NCI-H446 treated with DMSO at 0.1 percent for 48 hours (cell line): ENCODE data around the gene DYRK1B.
"Not testable (repeated sequence)": the region's sequence is repeated elsewhere in the genome, so short reads cannot be mapped to it uniquely, and the experiment has no call there.

Source experiments
- DNase-seq: peaks from one replicate; lab custom pipeline; 2025; lab: John Stamatoyannopoulos, UW

DYRK1B gene

GRCh38 chr19:39810424-39810823 lies 23.5 kb downstream of the DYRK1B start:
- DNase-seq: no peak

- DNase-seq: no peak
These were observed 24.6 kb downstream of the DYRK1B start for GRCh38 chr19:39809368-39809767.

- DNase-seq: not testable (repeated sequence)
These were observed 25.3 kb downstream of the DYRK1B start for GRCh38 chr19:39808688-39809087.

GRCh38 chr19:39807846-39808364 lies 26.1 kb downstream of the DYRK1B start:
- no peak for DNase-seq

GRCh38 chr19:39805104-39805503 lies 28.9 kb downstream of the DYRK1B start:
- DNase-seq: no peak

- no peak for DNase-seq
These were observed 31.0 kb downstream of the DYRK1B start for GRCh38 chr19:39802958-39803357.

GRCh38 chr19:39797083-39797482 lies 36.9 kb downstream of the DYRK1B start:
- DNase-seq: no peak

- DNase-seq: no peak
These were observed 37.9 kb downstream of the DYRK1B start for GRCh38 chr19:39796000-39796498.

GRCh38 chr19:39795001-39795400 lies 39.0 kb downstream of the DYRK1B start:
- no peak for DNase-seq

GRCh38 chr19:39792999-39793546 lies 40.9 kb downstream of the DYRK1B start:
- peak; percentile 47 for DNase-seq

GRCh38 chr19:39788244-39788643 lies 45.7 kb downstream of the DYRK1B start:
- no peak for DNase-seq

GRCh38 chr19:39780894-39781293 lies 53.1 kb downstream of the DYRK1B start:
- no peak for DNase-seq

GRCh38 chr19:39778763-39779162 lies 55.2 kb downstream of the DYRK1B start, which contains the start of gene LEUTX:
Gene LEUTX (plus strand): TSS chr19:39778854. CDS start chr19:39778921, 67 bp downstream.
- no peak for DNase-seq
